Stimulated activated CD8-positive, alpha-beta memory T cell treated with anti-CD3 and anti-CD28 coated beads, Interleukin-2, amount 100 ng/mL, for 48 hours (primary cell): Measurements from ENCODE around the gene SNAPC2.
"Not testable (repeated sequence)": the region's sequence is repeated elsewhere in the genome, so short reads cannot be mapped to it uniquely, and the experiment has no call there.

Experiments
- DNase-seq, 2 donors: peaks; one replicate each; pipeline ENCODE4 v3.0.0-alpha.2; 2020; ENCODE audit warnings: low read depth in 2 of 2

SNAPC2 gene

GRCh38 chr19:7888826-7889217, 31.3 kb upstream of the SNAPC2 start:
- DNase-seq = no peak

DNA sequence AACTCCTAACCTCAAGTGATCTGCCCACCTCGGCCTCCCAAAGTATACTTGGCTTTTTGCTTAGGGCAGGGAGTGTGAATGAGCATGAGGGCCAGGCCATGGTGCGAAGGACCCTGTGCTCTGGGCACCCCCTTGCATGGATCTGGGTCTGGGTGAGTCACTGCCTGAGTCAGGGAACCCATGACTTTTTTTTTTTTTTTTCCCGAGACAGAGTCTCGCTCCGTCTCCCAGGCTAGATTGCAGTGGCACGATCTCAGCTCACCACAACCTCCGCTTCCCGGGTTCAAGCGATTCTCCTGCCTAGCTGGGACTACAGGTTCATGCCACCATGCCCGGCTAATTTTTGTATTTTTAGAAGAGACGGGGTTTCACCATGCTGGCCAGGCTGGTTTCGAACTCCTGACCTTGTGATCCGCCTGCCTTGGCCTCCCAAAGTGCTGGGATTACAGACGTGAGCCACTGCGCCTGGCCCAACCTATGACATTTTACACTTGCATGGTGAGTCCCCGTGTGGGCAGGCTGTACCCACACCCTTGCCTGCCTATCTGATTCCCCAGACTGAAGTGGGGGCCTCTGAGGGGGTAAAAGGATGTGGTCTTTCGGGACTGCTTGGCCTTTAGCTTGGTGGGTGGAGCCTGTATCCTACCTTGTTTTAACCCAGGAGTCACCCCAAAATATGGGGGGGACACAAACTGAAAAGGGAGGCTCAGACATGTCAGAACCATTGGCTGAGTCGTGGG, 26.6 kb upstream of the SNAPC2 start:
- not testable (repeated sequence) for DNase-seq

GRCh38 chr19:7894612-7895309, 25.4 kb upstream of the SNAPC2 start:
- no peak for DNase-seq

- no peak for DNase-seq
Measured at GRCh38 chr19:7895565-7895964, 24.6 kb upstream of the SNAPC2 start.

DNA sequence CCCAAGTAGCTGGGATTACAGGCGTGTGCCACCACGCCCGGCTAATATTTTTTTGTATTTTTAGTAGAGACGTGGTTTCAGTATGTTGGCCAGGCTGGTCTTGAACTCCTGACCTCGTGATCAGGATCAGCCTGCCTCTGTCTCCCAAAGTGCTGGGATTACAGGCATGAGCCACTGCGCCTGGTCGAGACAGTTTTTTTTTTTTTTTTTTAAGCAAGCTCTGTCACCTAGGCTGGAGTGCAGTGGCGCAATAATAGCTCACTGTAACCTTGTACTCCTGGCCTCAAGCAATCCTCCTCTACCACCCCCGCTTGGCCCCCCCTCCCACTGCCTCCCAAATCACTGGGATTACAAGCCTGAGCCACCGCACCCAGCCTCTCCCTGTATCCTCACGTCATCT, 22.8 kb upstream of the SNAPC2 start:
- no peak for DNase-seq

DNA sequence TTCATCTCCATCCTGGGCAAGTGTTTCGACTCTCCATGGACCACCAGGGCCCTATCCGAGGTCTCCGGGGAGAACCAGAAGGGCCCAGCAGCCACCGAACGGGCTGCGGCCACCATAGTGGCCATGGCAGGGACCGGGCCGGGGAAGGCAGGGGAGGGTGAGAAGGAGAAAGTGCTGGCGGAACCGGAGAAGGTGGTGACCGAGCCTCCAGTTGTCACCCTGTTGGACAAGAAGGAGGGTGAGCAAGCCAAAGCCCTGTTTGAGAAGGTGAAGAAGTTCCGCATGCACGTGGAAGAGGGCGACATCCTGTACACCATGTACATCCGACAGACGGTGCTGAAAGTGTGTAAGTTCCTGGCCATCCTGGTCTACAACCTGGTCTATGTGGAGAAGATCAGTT, 21.2 kb upstream of the SNAPC2 start:
- DNase-seq = no peak

DNA sequence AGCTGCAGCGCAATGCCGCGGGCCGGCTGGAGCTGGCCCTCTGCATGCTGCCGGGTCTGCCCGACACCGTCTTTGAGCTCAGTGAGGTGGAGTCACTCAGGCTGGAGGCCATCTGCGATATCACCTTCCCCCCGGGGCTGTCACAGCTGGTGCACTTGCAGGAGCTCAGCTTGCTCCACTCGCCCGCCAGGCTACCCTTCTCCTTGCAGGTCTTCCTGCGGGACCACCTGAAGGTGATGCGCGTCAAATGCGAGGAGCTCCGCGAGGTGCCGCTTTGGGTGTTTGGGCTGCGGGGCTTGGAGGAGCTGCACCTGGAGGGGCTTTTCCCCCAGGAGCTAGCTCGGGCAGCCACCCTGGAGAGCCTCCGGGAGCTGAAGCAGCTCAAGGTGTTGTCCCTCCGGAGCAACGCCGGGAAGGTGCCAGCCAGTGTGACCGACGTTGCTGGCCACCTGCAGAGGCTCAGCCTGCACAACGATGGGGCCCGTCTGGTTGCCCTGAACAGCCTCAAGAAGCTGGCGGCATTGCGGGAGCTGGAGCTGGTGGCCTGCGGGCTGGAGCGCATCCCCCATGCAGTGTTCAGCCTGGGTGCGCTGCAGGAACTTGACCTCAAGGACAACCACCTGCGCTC, 20.3 kb upstream of the SNAPC2 start:
- DNase-seq = no peak

- no peak for DNase-seq
Measured at GRCh38 chr19:7900401-7900870, 19.7 kb upstream of the SNAPC2 start.

- no peak for DNase-seq
Measured at GRCh38 chr19:7900931-7901330, 19.2 kb upstream of the SNAPC2 start.

- DNase-seq = no peak
Measured at GRCh38 chr19:7901337-7901736, 18.8 kb upstream of the SNAPC2 start.

DNA sequence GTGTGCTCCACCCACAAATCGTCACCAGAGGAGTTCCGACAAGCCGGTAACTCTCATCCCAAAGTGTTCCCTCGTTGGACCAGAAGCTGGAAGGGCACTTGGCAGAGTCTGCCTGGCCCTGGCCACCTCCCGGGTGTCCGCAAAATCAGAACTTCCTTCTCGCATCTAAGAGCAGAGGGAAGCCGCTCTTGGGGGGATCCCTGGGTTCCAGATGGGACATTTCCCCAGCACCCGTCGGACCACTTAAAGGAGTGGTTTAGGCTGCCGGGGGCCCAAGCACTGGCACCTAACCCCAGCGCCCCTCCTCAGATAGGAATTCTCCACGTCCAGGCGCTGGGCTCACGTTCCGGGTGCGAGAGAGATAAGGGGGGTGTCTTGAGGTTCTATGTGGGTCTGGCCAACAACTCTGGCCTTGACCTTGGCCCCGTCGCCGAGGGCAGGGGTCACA, 17.3 kb upstream of the SNAPC2 start:
- no peak for DNase-seq

GRCh38 chr19:7903244-7904073, 16.7 kb upstream of the SNAPC2 start, which contains the start of gene MAP2K7:
Gene MAP2K7, plus strand, starts transcription at chr19:7903877. Its CDS starts 68 bp downstream, at chr19:7903945.
- peak; percentile 100 for DNase-seq

- DNase-seq = peak; percentile 37 to 52
Measured at GRCh38 chr19:7904074-7905020, 15.8 kb upstream of the SNAPC2 start.

DNA sequence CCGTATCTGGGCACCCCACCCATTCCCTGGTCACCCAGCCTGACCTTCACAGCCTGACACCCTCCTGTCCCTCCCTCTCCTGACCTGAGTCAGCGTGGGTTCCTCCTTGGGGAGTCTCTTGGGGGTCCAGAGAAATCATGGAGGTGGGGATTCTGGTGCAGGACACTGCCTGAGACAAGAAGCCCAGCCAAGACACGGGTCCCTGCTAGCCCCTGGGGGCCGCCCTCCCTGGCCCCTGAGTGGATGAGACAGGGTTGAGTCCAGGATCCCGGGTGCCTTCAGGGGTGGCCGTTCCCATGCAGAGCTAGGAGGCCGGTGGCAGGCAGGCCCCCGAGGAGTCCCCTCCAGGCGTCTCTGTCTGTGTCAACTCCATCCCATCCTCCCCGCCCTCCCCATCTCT, 14.9 kb upstream of the SNAPC2 start:
- DNase-seq = no peak

GRCh38 chr19:7905859-7906258, 14.3 kb upstream of the SNAPC2 start:
- no peak for DNase-seq

DNA sequence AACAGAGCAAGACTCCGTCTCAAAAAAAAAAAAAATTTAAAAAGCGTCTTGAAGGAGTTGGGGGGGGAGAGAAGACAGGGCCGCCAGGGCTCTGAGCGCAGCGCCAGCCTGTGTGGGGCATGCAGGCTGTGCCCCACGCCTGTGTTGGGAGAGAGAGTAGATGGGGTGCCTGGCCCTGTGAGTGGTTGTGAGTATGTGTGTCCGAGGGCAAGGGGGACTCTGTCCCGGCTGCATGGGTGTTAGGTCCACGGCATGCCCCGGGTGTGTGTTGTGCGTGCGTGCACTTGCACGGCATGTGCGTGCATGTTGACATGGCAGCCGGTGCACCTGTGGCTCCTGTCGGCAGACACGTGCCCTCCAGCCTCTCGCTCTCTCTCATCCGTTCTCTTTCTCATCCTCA, 13.0 kb upstream of the SNAPC2 start:
- no peak for DNase-seq

GRCh38 chr19:7907544-7907943, 12.6 kb upstream of the SNAPC2 start:
- no peak for DNase-seq

GRCh38 chr19:7908078-7908699, 11.9 kb upstream of the SNAPC2 start:
- no peak for DNase-seq

- DNase-seq = no peak
Measured at GRCh38 chr19:7908742-7909461, 11.2 kb upstream of the SNAPC2 start.
